K562 (cell line): ENCODE results near the gene FGR. TPM values are rescaled to one million over a fixed set of nuclear protein-coding genes. Genes with fewer than 3 reads are reported as not detected.

Experiments
- BMI1 ChIP-seq: fragments of 150-350 bp; IDR thresholded peaks from 2 replicates; pipeline ENCODE4 v1.6.1; 2014; ENCODE audit warnings: low read length
- CBFA2T2 ChIP-seq: fragments of 450-650 bp; conservative IDR thresholded peaks from 2 replicates; pipeline ENCODE4 v1.6.1; 2017; ENCODE audit warnings: mild to moderate bottlenecking
- CEBPG ChIP-seq, 3 experiments: fragments of 200-800 bp in 1 of 3; sonication (Bioruptor generic) in 1 of 3; sonication (generic) in 1 of 3; formaldehyde crosslinking in 1 of 3; IDR thresholded peaks in 2 of 3; conservative IDR thresholded peaks in 1 of 3; 2 replicates each; pipeline versions ENCODE4 v1.6.1 to v1.8.0; 2016 to 2022; ENCODE audit warnings: missing compliant biosample characterization in 2 of 3, missing genetic modification characterization in 2 of 3, mild to moderate bottlenecking in 1 of 3, missing genetic modification reagents in 1 of 3
- CREM ChIP-seq: IDR thresholded peaks from 2 replicates; pipeline ENCODE4 v1.6.1; 2014; ENCODE audit warnings: antibody characterized with exemption, low read depth
- DIDO1 ChIP-seq: fragments of 450-650 bp; IDR thresholded peaks from 2 replicates; pipeline ENCODE4 v1.6.1; 2016; ENCODE audit warnings: low read depth, missing biosample characterization, missing genetic modification characterization
- ETS1 ChIP-seq: conservative IDR thresholded peaks from 2 replicates; pipeline ENCODE4 v1.6.1; 2011; ENCODE audit warnings: low read depth, mild to moderate bottlenecking, low read length; ENCODE audit not compliant: control insufficient read depth
- GTF2F1 ChIP-seq: IDR thresholded peaks from 2 replicates; pipeline ENCODE4 v1.6.1; 2011; ENCODE audit warnings: low read depth, low read length, improper control_type of control experiment
- ILF3 ChIP-seq: fragments of 450-650 bp; IDR thresholded peaks from 2 replicates; pipeline ENCODE4 v1.6.1; 2018; ENCODE audit warnings: antibody characterized with exemption, mild to moderate bottlenecking, moderate library complexity, borderline replicate concordance
- KDM1A ChIP-seq, 2 experiments: fragments of 450-650 bp; IDR thresholded peaks; 2 replicates each; pipeline ENCODE4 v1.6.1; 2016; ENCODE audit warnings: mild to moderate bottlenecking in 2 of 2
- LARP7 ChIP-seq: fragments of 450-650 bp; IDR thresholded peaks from 2 replicates; pipeline ENCODE4 v1.6.1; 2016
- LEF1 ChIP-seq: fragments of 450-650 bp; IDR thresholded peaks from 2 replicates; pipeline ENCODE4 v1.6.1; 2016; ENCODE audit warnings: mild to moderate bottlenecking
- MECOM ChIP-seq: fragments of 250-450 bp; sonication (Bioruptor Pico); IDR thresholded peaks from 2 replicates; pipeline ENCODE4 v1.8.0; 2022; ENCODE audit warnings: inconsistent platforms
- MLLT1 ChIP-seq, 2 experiments: fragments of 450-650 bp; IDR thresholded peaks; 2 replicates each; pipeline ENCODE4 v1.6.1; 2016
- NR1H2 ChIP-seq: sonication (generic); formaldehyde crosslinking; IDR thresholded peaks from 2 replicates; pipeline ENCODE4 v1.4.0; 2020; ENCODE audit warnings: mild to moderate bottlenecking, missing genetic modification reagents
- NR2C2 ChIP-seq, 2 experiments: fragments of 200-800 bp in 1 of 2; sonication (Bioruptor generic) in 1 of 2; sonication (generic) in 1 of 2; formaldehyde crosslinking in 1 of 2; IDR thresholded peaks; 2 replicates each; pipeline versions ENCODE4 v1.6.1 to v1.8.0; 2016 to 2022; ENCODE audit warnings: mild to moderate bottlenecking in 1 of 2, missing compliant biosample characterization in 1 of 2, missing genetic modification characterization in 1 of 2, missing genetic modification reagents in 1 of 2
- NR2F6 ChIP-seq: fragments of 450-650 bp; formaldehyde crosslinking; IDR thresholded peaks from 2 replicates; pipeline ENCODE4 v1.4.0; 2020; ENCODE audit warnings: mild to moderate bottlenecking
- PPARD ChIP-seq: fragments of 250-450 bp; sonication (Bioruptor Pico); IDR thresholded peaks from 2 replicates; pipeline ENCODE4 v1.8.0; 2022; ENCODE audit warnings: inconsistent platforms, mild to moderate bottlenecking, moderate library complexity
- RNF2 ChIP-seq: sonication (generic); IDR thresholded peaks from 2 replicates; pipeline ENCODE4 v1.6.1; 2016
- TEAD1 ChIP-seq, 2 experiments: fragments of 450-650 bp in 1 of 2; sonication (generic) in 1 of 2; formaldehyde crosslinking; IDR thresholded peaks; 2 replicates each; pipeline versions ENCODE4 v1.4.0 to v1.8.0; 2020 to 2022; ENCODE audit warnings: mild to moderate bottlenecking in 2 of 2, missing genetic modification reagents in 1 of 2
- VEZF1 ChIP-seq: fragments of 200-800 bp; sonication (Bioruptor generic); IDR thresholded peaks from 2 replicates; pipeline ENCODE4 v1.6.1; 2017; ENCODE audit warnings: missing genetic modification characterization, missing compliant biosample characterization
- ZBTB33 ChIP-seq: sonication (generic); formaldehyde crosslinking; IDR thresholded peaks from 2 replicates; pipeline ENCODE4 v1.8.1; 2023; ENCODE audit warnings: mild to moderate bottlenecking, missing genetic modification reagents
- ZBTB7A ChIP-seq: IDR thresholded peaks from 2 replicates; pipeline ENCODE4 v1.6.1; 2011; ENCODE audit warnings: low read depth, mild to moderate bottlenecking, low read length, moderate library complexity, borderline replicate concordance; ENCODE audit not compliant: control insufficient read depth
- ZFP36 ChIP-seq: fragments of 150-350 bp; IDR thresholded peaks from 2 replicates; pipeline ENCODE4 v1.6.1; 2018; ENCODE audit warnings: low read length, low read depth; ENCODE audit not compliant: partially characterized antibody
- polyA plus RNA-seq, 8 experiments: library from polyadenylated mRNA; depleted of rRNA in 4 of 8; stranded (reverse) in 5 of 8; unstranded in 3 of 8; fragments of >200 nt; fragmentation: Nextera tagmentation in 2 of 8; fragmentation: Illumina TruSeq in 1 of 8; extraction: Ambion mirVana in 2 of 8; extraction: Trizol in 1 of 8; gene quantifications; 2 replicates each; pipeline versions ENCODE4 v1.2.1 to v1.2.3, GENCODE V29; 2011 to 2014; ENCODE audit warnings: inconsistent platforms in 1 of 8, missing spikeins in 1 of 8
- total RNA-seq, 7 experiments: library from RNA; depleted of rRNA in 6 of 7; stranded (reverse); fragments of >200 nt in 6 of 7; fragmentation: Illumina TruSeq in 2 of 7; extraction: Trizol in 2 of 7; gene quantifications; 2 replicates each; pipeline versions ENCODE4 v1.2.1 to v1.2.3, GENCODE V29; 2011 to 2021; ENCODE audit warnings: low replicate concordance in 1 of 7

Gene FGR
- total and polyA plus RNA-seq, 9 of the 15 experiments (the other 6 are each of a cell fraction or from before 2014, with no cell fraction given), result 0.04 to 0.11 TPM; not detected in 7

GRCh38 chr1:27607239-27607804, 27.7 kb downstream of the FGR start (continued):
- TF ChIP-seq DIDO1, result no peak
- TF ChIP-seq ETS1, result peak; percentile 40; the same call in 1 of the 2 replicates
- TF ChIP-seq LEF1, result peak; percentile 49; the same call in 1 of the 2 replicates
- no peak for TF ChIP-seq ILF3
- no peak for TF ChIP-seq CEBPG (CRISPR knock-in tag; IDR thresholded peaks at IDR 0.05)
- no peak for TF ChIP-seq CEBPG (tag; conservative IDR thresholded peaks at IDR 0.05 in 1 of 2, IDR thresholded peaks at IDR 0.05 in 1 of 2)
- peak; percentile 25; the same call in 1 of the 2 replicates for TF ChIP-seq CREM
- no peak for TF ChIP-seq GTF2F1
- TF ChIP-seq MLLT1 (IDR thresholded peaks at IDR 0.05), result peak in 1 of 2 experiments; percentile 59; a peak in 2 of 4 replicates
- 0 out of 2 replicates have a peak, but pooled peaks have one; percentile 21 for TF ChIP-seq MECOM (CRISPR knock-in tag)
- peak; percentile 71 for TF ChIP-seq VEZF1 (CRISPR knock-in tag)
- TF ChIP-seq BMI1, result no peak
- TF ChIP-seq CBFA2T2, result peak; percentile 33; the same call in 1 of the 2 replicates
- TF ChIP-seq NR1H2, result no peak
- TF ChIP-seq ZBTB7A, result peak; percentile 79
- no peak for TF ChIP-seq ZFP36
- TF ChIP-seq NR2C2 (CRISPR knock-in tag; IDR thresholded peaks at IDR 0.05), result peak; percentile 97
- peak; percentile 97 for TF ChIP-seq NR2C2 (tag; IDR thresholded peaks at IDR 0.05)
- peak; percentile 57 to 93; a peak in 1 of 4 replicates for TF ChIP-seq TEAD1 (CRISPR knock-in tag; IDR thresholded peaks at IDR 0.05)
- peak; percentile 78 to 84 for TF ChIP-seq KDM1A (IDR thresholded peaks at IDR 0.05)
- TF ChIP-seq ZBTB33 (CRISPR knock-in tag), result peak; percentile 80
- TF ChIP-seq PPARD (CRISPR knock-in tag), result no peak
- TF ChIP-seq LARP7, result no peak
- TF ChIP-seq RNF2, result peak; percentile 49; the same call in 1 of the 2 replicates
- peak; percentile 51; the same call in 1 of the 2 replicates for TF ChIP-seq NR2F6 (CRISPR knock-in tag)
